SK-N-SH (cell line): ENCODE measurements around the gene ATOH1. TPM values are rescaled to one million over a fixed set of nuclear protein-coding genes. Genes with fewer than 3 reads are reported as not detected.
A peak's percentile ranks its signal among the peaks of the same experiment; 100 is the strongest.

Source experiments
- CTCF ChIA-PET: fragments of 300-600, 350-600 bp; formaldehyde crosslinking; extraction: SDS; loops from one replicate; lab custom pipeline; 2021; lab: Yijun Ruan, JAX
- POLR2A ChIA-PET: fragments of 350-600 bp; sonication (Branson Sonifier 250); formaldehyde crosslinking; extraction: SDS; loops from one replicate; lab custom pipeline; 2020; ENCODE audit warnings: antibody characterized with exemption, inconsistent platforms; lab: Yijun Ruan, JAX
- DNase-seq: peaks from one replicate; pipeline ENCODE4 v3.0.0; 2012
- H2AFZ ChIP-seq: fragments of 200-600 bp; sonication (generic); 2 replicates; pipeline ENCODE4 v1.8.1; 2016; ENCODE audit warnings: antibody characterized with exemption, mild to moderate bottlenecking, low read depth
- H3F3A ChIP-seq: fragments of 200-600 bp; sonication (generic); replicated peaks from 2 replicates; pipeline ENCODE3; 2016; ENCODE audit warnings: antibody characterized with exemption, mild to moderate bottlenecking; ENCODE audit not compliant: insufficient read depth
- H3K27ac ChIP-seq, 2 experiments: fragments of 200-500 bp in 1 of 2; fragments of 200-600 bp in 1 of 2; sonication (Bioruptor generic) in 1 of 2; sonication (generic), shearing (Covaris generic) in 1 of 2; 2 replicates each; pipeline versions ENCODE4 v1.5.1 to v1.6.1; 2014 to 2016; ENCODE audit warnings: low read depth in 2 of 2, inconsistent platforms in 1 of 2, low read length in 1 of 2, mild to moderate bottlenecking in 1 of 2, mixed read lengths in 1 of 2
- H3K27me3 ChIP-seq: fragments of 200-600 bp; sonication (generic), shearing (Covaris generic); 2 replicates; pipeline ENCODE4 v1.6.1; 2016; ENCODE audit warnings: mixed run types; ENCODE audit not compliant: insufficient read depth
- H3K36me3 ChIP-seq, 2 experiments: fragments of 200-500 bp in 1 of 2; fragments of 200-600 bp in 1 of 2; sonication (Bioruptor generic) in 1 of 2; sonication (generic) in 1 of 2; replicated peaks in 1 of 2; 2 replicates each; pipeline versions ENCODE3 to v1.5.1; 2014 to 2016; ENCODE audit warnings: low read length in 1 of 2, mild to moderate bottlenecking in 1 of 2; ENCODE audit not compliant: insufficient read depth in 2 of 2, control insufficient read depth in 1 of 2
- H3K4me1 ChIP-seq, 2 experiments: fragments of 200-500 bp in 1 of 2; fragments of 200-600 bp in 1 of 2; sonication (Bioruptor generic) in 1 of 2; sonication (generic), shearing (Covaris generic) in 1 of 2; 2 replicates each; pipeline versions ENCODE4 v1.5.1 to v1.6.1; 2014 to 2016; ENCODE audit warnings: low read depth in 1 of 2, low read length in 1 of 2, mixed run types in 1 of 2; ENCODE audit not compliant: insufficient read depth in 2 of 2, control insufficient read depth in 1 of 2
- H3K4me2 ChIP-seq: fragments of 200-600 bp; sonication (generic), shearing (Covaris generic); 2 replicates; pipeline ENCODE4 v1.6.1; 2017; ENCODE audit warnings: mixed run types
- H3K4me3 ChIP-seq, 2 experiments: fragments of 200-500 bp in 1 of 2; fragments of 200-600 bp in 1 of 2; sonication (Bioruptor generic) in 1 of 2; sonication (generic), shearing (Covaris generic) in 1 of 2; 2 replicates each; pipeline versions ENCODE4 v1.5.1 to v1.8.1; 2014 to 2016; ENCODE audit warnings: low read depth in 2 of 2, inconsistent platforms in 1 of 2, low read length in 1 of 2, mild to moderate bottlenecking in 1 of 2, mixed read lengths in 1 of 2, moderate library complexity in 1 of 2
- H3K79me2 ChIP-seq: fragments of 200-600 bp; sonication (generic); 2 replicates; pipeline ENCODE4 v1.8.1; 2017; ENCODE audit warnings: mild to moderate bottlenecking; ENCODE audit not compliant: insufficient read depth
- H3K9ac ChIP-seq: fragments of 200-600 bp; sonication (generic); 2 replicates; pipeline ENCODE4 v1.6.1; 2017; ENCODE audit warnings: mixed run types
- H3K9me2 ChIP-seq: fragments of 200-600 bp; sonication (generic); 2 replicates; pipeline ENCODE4 v1.6.1; 2017; ENCODE audit warnings: mixed run types
- H3K9me3 ChIP-seq: fragments of 200-600 bp; sonication (generic); 2 replicates; pipeline ENCODE4 v1.6.1; 2017; ENCODE audit warnings: mixed run types, mild to moderate bottlenecking, moderate library complexity
- H4K20me1 ChIP-seq: fragments of 200-600 bp; sonication (generic); 2 replicates; pipeline ENCODE4 v1.6.1; 2017; ENCODE audit warnings: mild to moderate bottlenecking, mixed run types; ENCODE audit not compliant: insufficient read depth
- CHD2 ChIP-seq: fragments of 150-350 bp; IDR thresholded peaks from 2 replicates; pipeline ENCODE4 v1.6.1; 2018; ENCODE audit warnings: low read length; ENCODE audit not compliant: partially characterized antibody
- EP300 ChIP-seq, 2 experiments: IDR thresholded peaks; 2 replicates each; pipeline versions ENCODE4 v1.4.0 to v1.6.1; 2012; ENCODE audit warnings: borderline replicate concordance in 1 of 2, low read depth in 1 of 2, low read length in 1 of 2
- EZH2phosphoT487 ChIP-seq: fragments of 200-600 bp; sonication (generic); IDR thresholded peaks from 2 replicates; pipeline ENCODE4 v1.6.1; 2017; ENCODE audit warnings: low read depth, mixed run types, mild to moderate bottlenecking, antibody characterized with exemption, moderate library complexity, borderline replicate concordance
- FOXJ3 ChIP-seq: sonication (generic); formaldehyde crosslinking; IDR thresholded peaks from 2 replicates; pipeline ENCODE4 v1.5.1; 2020; ENCODE audit warnings: mild to moderate bottlenecking, missing genetic modification reagents
- GABPA ChIP-seq: IDR thresholded peaks from 2 replicates; pipeline ENCODE4 v1.4.0; 2012; ENCODE audit warnings: low read depth, mild to moderate bottlenecking
- POLR2AphosphoS5 ChIP-seq: IDR thresholded peaks from 2 replicates; pipeline ENCODE4 v1.6.1; 2012; ENCODE audit warnings: low read depth, low read length
- RAD21 ChIP-seq: IDR thresholded peaks from 2 replicates; pipeline ENCODE4 v1.6.1; 2012; ENCODE audit warnings: mild to moderate bottlenecking, low read length
- RFX5 ChIP-seq: IDR thresholded peaks from 2 replicates; pipeline ENCODE4 v1.6.1; 2012; ENCODE audit warnings: mild to moderate bottlenecking, improper control_type of control experiment, low read length
- RXRA ChIP-seq: IDR thresholded peaks from 2 replicates; pipeline ENCODE4 v1.4.0; 2012; ENCODE audit warnings: low read depth, mild to moderate bottlenecking, borderline replicate concordance
- SIN3A ChIP-seq: IDR thresholded peaks from 2 replicates; pipeline ENCODE4 v1.6.1; 2012; ENCODE audit warnings: low read depth, mild to moderate bottlenecking, low read length, moderate library complexity, borderline replicate concordance
- TCF12 ChIP-seq: IDR thresholded peaks from 2 replicates; pipeline ENCODE4 v1.4.0; 2012
- WGBS: methylation state at CpG from one replicate; pipeline ENCODE4 v1.1.6; 2017; ENCODE audit warnings: low lambda C conversion rate; 5-methylcytosine and 5-hydroxymethylcytosine counted together
- polyA plus RNA-seq, 3 experiments: library from polyadenylated mRNA; depleted of rRNA; stranded (reverse); fragments of >200 nt; gene quantifications; 2 replicates each; pipeline ENCODE4 v1.2.3, GENCODE V29; 2012
- TF ChIP-seq, protein P1 (sequence below): fragments of 200-600 bp; sonication (generic); IDR thresholded peaks from 2 replicates; pipeline ENCODE4 v1.6.1; 2017; ENCODE audit warnings: antibody characterized with exemption, mild to moderate bottlenecking, moderate library complexity
- TF ChIP-seq, protein P2 (sequence below): IDR thresholded peaks from 2 replicates; pipeline ENCODE4 v1.4.0; 2012; ENCODE audit warnings: low read depth, borderline replicate concordance
- TF ChIP-seq, protein P3 (sequence below): fragments of 150-350 bp; IDR thresholded peaks from 2 replicates; pipeline ENCODE4 v1.6.1; 2017; ENCODE audit warnings: antibody characterized with exemption, low read length, low read depth, borderline replicate concordance
- TF ChIP-seq, protein P4 (sequence below): IDR thresholded peaks from 2 replicates; pipeline ENCODE4 v1.6.1; 2012; ENCODE audit warnings: mild to moderate bottlenecking, low read depth, low read length, moderate library complexity

ATOH1 gene
- polyA plus RNA-seq, 1 of the 3 experiments (the other 2 are of a cell fraction), result not detected

DNA sequence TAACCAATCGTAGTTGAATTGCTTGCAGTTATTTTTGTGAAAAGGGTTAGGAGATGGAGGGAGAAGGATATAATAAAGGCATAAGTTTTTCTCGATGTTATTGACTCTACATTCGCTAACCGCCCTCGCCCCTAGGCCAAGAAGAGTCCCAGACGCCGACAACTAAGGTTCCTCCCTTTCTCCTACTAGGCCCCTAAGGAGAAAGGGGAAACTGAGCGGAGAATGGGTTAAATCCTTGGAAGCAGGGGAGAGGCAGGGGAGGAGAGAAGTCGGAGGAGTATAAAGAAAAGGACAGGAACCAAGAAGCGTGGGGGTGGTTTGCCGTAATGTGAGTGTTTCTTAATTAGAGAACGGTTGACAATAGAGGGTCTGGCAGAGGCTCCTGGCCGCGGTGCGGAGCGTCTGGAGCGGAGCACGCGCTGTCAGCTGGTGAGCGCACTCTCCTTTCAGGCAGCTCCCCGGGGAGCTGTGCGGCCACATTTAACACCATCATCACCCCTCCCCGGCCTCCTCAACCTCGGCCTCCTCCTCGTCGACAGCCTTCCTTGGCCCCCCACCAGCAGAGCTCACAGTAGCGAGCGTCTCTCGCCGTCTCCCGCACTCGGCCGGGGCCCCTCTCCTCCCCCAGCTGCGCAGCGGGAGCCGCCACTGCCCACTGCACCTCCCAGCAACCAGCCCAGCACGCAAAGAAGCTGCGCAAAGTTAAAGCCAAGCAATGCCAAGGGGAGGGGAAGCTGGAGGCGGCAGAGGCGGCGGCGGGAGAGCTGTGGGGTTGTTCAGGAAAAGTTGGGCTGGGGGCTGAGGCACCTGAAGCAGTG, 5.9 kb downstream of the ATOH1 start:
- Histone ChIP-seq H3K27me3 (peaks cover 35% of the 10 kb centered on the region), H3K9me2 (no peaks in the 10 kb centered on the region), H3K79me2 (no peaks in the 10 kb centered on the region), H3K4me3 (no peak overlapping the region), H3K9me3 (no peaks in the 10 kb centered on the region), H2AFZ (no peak overlapping the region), H3K4me2 (no peak overlapping the region), H3K27ac (no peak overlapping the region), H3K36me3 (no peaks in the 10 kb centered on the region), H3K9ac (no peak overlapping the region), H3F3A (no peaks in the 10 kb centered on the region), H3K4me1 (peaks cover 0 to 5% of the 10 kb centered on the region in 2 experiments; a peak in 1 of 4 replicates), H4K20me1 (no peaks in the 10 kb centered on the region)
- DNase-seq, result peak; percentile 46
- WGBS, result 57% methylated on average over 42 of the region's 42 CpGs
- TF ChIP-seq RAD21, result no peak
- TF ChIP-seq GABPA, result no peak
- TF ChIP-seq POLR2AphosphoS5, result no peak
- TF ChIP-seq, protein P1, sequence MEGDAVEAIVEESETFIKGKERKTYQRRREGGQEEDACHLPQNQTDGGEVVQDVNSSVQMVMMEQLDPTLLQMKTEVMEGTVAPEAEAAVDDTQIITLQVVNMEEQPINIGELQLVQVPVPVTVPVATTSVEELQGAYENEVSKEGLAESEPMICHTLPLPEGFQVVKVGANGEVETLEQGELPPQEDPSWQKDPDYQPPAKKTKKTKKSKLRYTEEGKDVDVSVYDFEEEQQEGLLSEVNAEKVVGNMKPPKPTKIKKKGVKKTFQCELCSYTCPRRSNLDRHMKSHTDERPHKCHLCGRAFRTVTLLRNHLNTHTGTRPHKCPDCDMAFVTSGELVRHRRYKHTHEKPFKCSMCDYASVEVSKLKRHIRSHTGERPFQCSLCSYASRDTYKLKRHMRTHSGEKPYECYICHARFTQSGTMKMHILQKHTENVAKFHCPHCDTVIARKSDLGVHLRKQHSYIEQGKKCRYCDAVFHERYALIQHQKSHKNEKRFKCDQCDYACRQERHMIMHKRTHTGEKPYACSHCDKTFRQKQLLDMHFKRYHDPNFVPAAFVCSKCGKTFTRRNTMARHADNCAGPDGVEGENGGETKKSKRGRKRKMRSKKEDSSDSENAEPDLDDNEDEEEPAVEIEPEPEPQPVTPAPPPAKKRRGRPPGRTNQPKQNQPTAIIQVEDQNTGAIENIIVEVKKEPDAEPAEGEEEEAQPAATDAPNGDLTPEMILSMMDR, result no peak
- no peak for TF ChIP-seq SIN3A
- TF ChIP-seq RFX5, result no peak
- ChIA-PET POLR2A (no interaction called here), CTCF (interaction anchor here (1.3 to 1.8 kb wide), 4 partner anchors 12 to 294 kb away, joined by 3 to 5 read pairs (median 3); no protein-coding TSS in a partner anchor)

DNA sequence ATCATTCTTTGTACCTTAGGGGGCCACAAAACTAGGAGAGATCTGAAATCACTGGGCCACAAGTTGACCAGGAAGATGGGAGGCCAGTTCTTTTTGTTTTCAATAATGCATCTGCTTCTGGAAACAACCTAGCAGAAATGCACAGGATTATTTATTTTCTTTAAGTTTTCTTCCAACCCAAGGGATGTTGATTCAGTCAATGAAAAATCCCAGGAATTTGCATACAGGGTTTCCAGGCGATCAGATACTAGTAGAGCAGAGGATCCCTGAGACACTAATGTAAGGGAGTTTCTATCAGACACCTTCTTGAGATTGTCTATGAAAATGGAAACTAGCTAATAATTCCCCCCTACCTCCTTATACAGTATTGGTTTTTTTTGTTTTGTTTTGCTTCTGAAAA, 7.4 kb downstream of the ATOH1 start:
- no peak for DNase-seq
- whole genome bisulfite sequencing, result 44% methylated on average over 1 of the region's 1 CpG
- CTCF ChIA-PET, result interaction anchor here (1.3 kb wide), 1 partner anchor 45 kb away, joined by 3 read pairs; no protein-coding TSS in a partner anchor
- Histone ChIP-seq H3K4me3 (no peak overlapping the region), H3F3A (no peaks in the 10 kb centered on the region), H3K4me1 (no peaks in the 10 kb centered on the region), H3K9me2 (no peaks in the 10 kb centered on the region), H3K9me3 (no peaks in the 10 kb centered on the region), H3K79me2 (no peaks in the 10 kb centered on the region), H3K4me2 (no peak overlapping the region), H3K27ac (no peak overlapping the region), H3K27me3 (peaks cover 21% of the 10 kb centered on the region), H3K9ac (no peak overlapping the region), H2AFZ (no peak overlapping the region), H4K20me1 (no peaks in the 10 kb centered on the region), H3K36me3 (no peaks in the 10 kb centered on the region)
- POLR2A ChIA-PET, result no interaction called here
- TF ChIP-seq, protein P1, result no peak
- TF ChIP-seq CHD2, result no peak
- TF ChIP-seq TCF12, result no peak
- TF ChIP-seq RAD21, result no peak
- TF ChIP-seq EP300 (IDR thresholded peaks at IDR 0.05; ENCODE audit: borderline replicate concordance in 1 of 2, low read depth in 1 of 2, low read length in 1 of 2), result no peak
- TF ChIP-seq, protein P2, sequence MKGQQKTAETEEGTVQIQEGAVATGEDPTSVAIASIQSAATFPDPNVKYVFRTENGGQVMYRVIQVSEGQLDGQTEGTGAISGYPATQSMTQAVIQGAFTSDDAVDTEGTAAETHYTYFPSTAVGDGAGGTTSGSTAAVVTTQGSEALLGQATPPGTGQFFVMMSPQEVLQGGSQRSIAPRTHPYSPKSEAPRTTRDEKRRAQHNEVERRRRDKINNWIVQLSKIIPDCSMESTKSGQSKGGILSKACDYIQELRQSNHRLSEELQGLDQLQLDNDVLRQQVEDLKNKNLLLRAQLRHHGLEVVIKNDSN, result no peak
- TF ChIP-seq, protein P3, sequence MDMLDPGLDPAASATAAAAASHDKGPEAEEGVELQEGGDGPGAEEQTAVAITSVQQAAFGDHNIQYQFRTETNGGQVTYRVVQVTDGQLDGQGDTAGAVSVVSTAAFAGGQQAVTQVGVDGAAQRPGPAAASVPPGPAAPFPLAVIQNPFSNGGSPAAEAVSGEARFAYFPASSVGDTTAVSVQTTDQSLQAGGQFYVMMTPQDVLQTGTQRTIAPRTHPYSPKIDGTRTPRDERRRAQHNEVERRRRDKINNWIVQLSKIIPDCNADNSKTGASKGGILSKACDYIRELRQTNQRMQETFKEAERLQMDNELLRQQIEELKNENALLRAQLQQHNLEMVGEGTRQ, result no peak
- TF ChIP-seq, protein P4, sequence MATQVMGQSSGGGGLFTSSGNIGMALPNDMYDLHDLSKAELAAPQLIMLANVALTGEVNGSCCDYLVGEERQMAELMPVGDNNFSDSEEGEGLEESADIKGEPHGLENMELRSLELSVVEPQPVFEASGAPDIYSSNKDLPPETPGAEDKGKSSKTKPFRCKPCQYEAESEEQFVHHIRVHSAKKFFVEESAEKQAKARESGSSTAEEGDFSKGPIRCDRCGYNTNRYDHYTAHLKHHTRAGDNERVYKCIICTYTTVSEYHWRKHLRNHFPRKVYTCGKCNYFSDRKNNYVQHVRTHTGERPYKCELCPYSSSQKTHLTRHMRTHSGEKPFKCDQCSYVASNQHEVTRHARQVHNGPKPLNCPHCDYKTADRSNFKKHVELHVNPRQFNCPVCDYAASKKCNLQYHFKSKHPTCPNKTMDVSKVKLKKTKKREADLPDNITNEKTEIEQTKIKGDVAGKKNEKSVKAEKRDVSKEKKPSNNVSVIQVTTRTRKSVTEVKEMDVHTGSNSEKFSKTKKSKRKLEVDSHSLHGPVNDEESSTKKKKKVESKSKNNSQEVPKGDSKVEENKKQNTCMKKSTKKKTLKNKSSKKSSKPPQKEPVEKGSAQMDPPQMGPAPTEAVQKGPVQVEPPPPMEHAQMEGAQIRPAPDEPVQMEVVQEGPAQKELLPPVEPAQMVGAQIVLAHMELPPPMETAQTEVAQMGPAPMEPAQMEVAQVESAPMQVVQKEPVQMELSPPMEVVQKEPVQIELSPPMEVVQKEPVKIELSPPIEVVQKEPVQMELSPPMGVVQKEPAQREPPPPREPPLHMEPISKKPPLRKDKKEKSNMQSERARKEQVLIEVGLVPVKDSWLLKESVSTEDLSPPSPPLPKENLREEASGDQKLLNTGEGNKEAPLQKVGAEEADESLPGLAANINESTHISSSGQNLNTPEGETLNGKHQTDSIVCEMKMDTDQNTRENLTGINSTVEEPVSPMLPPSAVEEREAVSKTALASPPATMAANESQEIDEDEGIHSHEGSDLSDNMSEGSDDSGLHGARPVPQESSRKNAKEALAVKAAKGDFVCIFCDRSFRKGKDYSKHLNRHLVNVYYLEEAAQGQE, result no peak
- TF ChIP-seq FOXJ3 (CRISPR knock-in tag), result no peak
- TF ChIP-seq EZH2phosphoT487, result no peak
- TF ChIP-seq RXRA, result no peak
